ENCODE data around the gene GOLGA8B. TPM values are rescaled to one million over a fixed set of nuclear protein-coding genes. Genes with fewer than 3 reads are reported as not detected.

Gene GOLGA8B
- total and polyA plus RNA-seq, 12 donors: 4.0 to 80.6 (median 21.4) TPM

- no peak for TF ChIP-seq CTCF (IDR thresholded peaks at IDR 0.05)
- Histone ChIP-seq H3K27ac (no peak overlapping the region), H3K4me1 (peaks cover 0 to 21% (median 16%) of the 10 kb centered on the region in 9 donors), H3K36me3 (no peaks in the 10 kb centered on the region), H3K9me3 (no peaks in the 10 kb centered on the region), H3K27me3 (peaks cover 0 to 41% (median 0%) of the 10 kb centered on the region in 7 donors), H3K4me3 (no peak overlapping the region)
- intact Hi-C loops (cut with DNase I): no loop called here
- no peak for DNase-seq
- ATAC-seq: no peak
Measured at GRCh38 chr15:34606545-34606944, 23.1 kb upstream of the GOLGA8B start.

- TF ChIP-seq CTCF (IDR thresholded peaks at IDR 0.05): no peak
- no peak for DNase-seq
- Histone ChIP-seq H3K4me3 (no peak overlapping the region), H3K9me3 (no peaks in the 10 kb centered on the region), H3K36me3 (no peaks in the 10 kb centered on the region), H3K4me1 (peaks cover 0 to 21% (median 16%) of the 10 kb centered on the region in 9 donors), H3K27me3 (peaks cover 0 to 41% (median 0%) of the 10 kb centered on the region in 7 donors), H3K27ac (no peak overlapping the region)
- no peak for ATAC-seq
- intact Hi-C loops (cut with DNase I): no loop called here
Measured at GRCh38 chr15:34606131-34606530, 22.7 kb upstream of the GOLGA8B start.

GRCh38 chr15:34603095-34603494 lies 19.6 kb upstream of the GOLGA8B start:
- 35 to 49% methylated on average over 8 of the region's 8 CpGs for WGBS, 2 donors
- H3K36me3 ChIP-seq: no peaks in the 10 kb centered on the region
- no peaks in the 10 kb centered on the region for H3K9me3 ChIP-seq
- ATAC-seq (no peak), DNase-seq (no peak)
- TF ChIP-seq CTCF (IDR thresholded peaks at IDR 0.05): no peak
- H3K4me3 ChIP-seq: no peak overlapping the region
- H3K4me1 ChIP-seq: peaks cover 0 to 3% (median 0%) of the 10 kb centered on the region in 9 donors
- H3K27me3 ChIP-seq: peaks cover 0 to 27% (median 0%) of the 10 kb centered on the region in 7 donors
- intact Hi-C loops (cut with DNase I): no loop called here
- H3K27ac ChIP-seq: no peak overlapping the region

GRCh38 chr15:34600923-34601322 lies 17.5 kb upstream of the GOLGA8B start:
- TF ChIP-seq CTCF (IDR thresholded peaks at IDR 0.05): no peak
- H3K27me3 ChIP-seq: peaks cover 0 to 16% (median 0%) of the 10 kb centered on the region in 7 donors
- intact Hi-C loops (cut with DNase I): no loop called here
- H3K9me3 ChIP-seq: no peaks in the 10 kb centered on the region
- DNase-seq: no peak
- H3K4me1 ChIP-seq: peaks cover 0 to 3% (median 0%) of the 10 kb centered on the region in 9 donors
- ATAC-seq: no peak
- no peak overlapping the region for H3K27ac ChIP-seq
- H3K4me3 ChIP-seq: no peak overlapping the region
- no peaks in the 10 kb centered on the region for H3K36me3 ChIP-seq

Data from heart right ventricle (tissue), 16 donors.